ENCODE results near the gene PRR15. TPM values are rescaled to one million over a fixed set of nuclear protein-coding genes. Genes with fewer than 3 reads are reported as not detected.

Gene PRR15
- total RNA-seq, 1 experiment from 2014 or later, result 2.9 TPM

- TF ChIP-seq JUND (IDR thresholded peaks at IDR 0.05) (no peak), REST (IDR thresholded peaks at IDR 0.05; ENCODE audit: low read depth) (no peak), SIN3A (IDR thresholded peaks at IDR 0.05; ENCODE audit: low read depth) (no peak), SRF (IDR thresholded peaks at IDR 0.05; ENCODE audit: low read depth) (no peak), SP1 (IDR thresholded peaks at IDR 0.05; ENCODE audit: low read depth) (no peak), ZBTB33 (IDR thresholded peaks at IDR 0.05; ENCODE audit: extremely low read depth, insufficient replicate concordance, low read length) (no peak), TCF7L2 (IDR thresholded peaks at IDR 0.05; ENCODE audit: borderline replicate concordance, extremely low read depth, insufficient read depth, insufficient read length) (no peak), POLR2A (IDR thresholded peaks at IDR 0.05; ENCODE audit: borderline replicate concordance, extremely low read depth, insufficient read depth, insufficient read length) (no peak), ZNF274 (IDR thresholded peaks at IDR 0.05; ENCODE audit: low read depth, low read length) (no peak), ATF3 (IDR thresholded peaks at IDR 0.05) (no peak), CBX3 (IDR thresholded peaks at IDR 0.05; ENCODE audit: low read depth) (no peak), EZH2 (IDR thresholded peaks at IDR 0.05) (no peak), ELF1 (IDR thresholded peaks at IDR 0.05; ENCODE audit: borderline replicate concordance, low read depth) (no peak), FOSL1 (IDR thresholded peaks at IDR 0.05; ENCODE audit: low read depth) (no peak), CTCF (IDR thresholded peaks at IDR 0.05 in 2 of 3, conservative IDR thresholded peaks at IDR 0.05 in 1 of 3; ENCODE audit: borderline replicate concordance in 1 of 3, insufficient read depth in 1 of 3, low read depth in 2 of 3, low read length in 2 of 3) (no peak), CEBPB (IDR thresholded peaks at IDR 0.05; ENCODE audit: low read depth) (no peak), YY1 (IDR thresholded peaks at IDR 0.05; ENCODE audit: extremely low read depth, insufficient replicate concordance, low read depth, low read length) (no peak), RAD21 (IDR thresholded peaks at IDR 0.05; ENCODE audit: low read depth) (no peak), ZFX (IDR thresholded peaks at IDR 0.05) (no peak)
- ATAC-seq, result no peak
- DNase-seq (ENCODE audit: low read depth, low spot score), result no peak
- no peaks in the 10 kb centered on the region for H3K27me3 ChIP-seq (ENCODE audit: insufficient read depth, low read length)
- CTCF ChIA-PET, result no interaction called here
- no peaks in the 10 kb centered on the region for H3K9me2 ChIP-seq (ENCODE audit: insufficient read depth)
- H3K4me3 ChIP-seq (replicated peaks in 1 of 2; ENCODE audit: low read depth in 1 of 2, low read length in 2 of 2), result no peak overlapping the region
- H3K4me1 ChIP-seq (ENCODE audit: control insufficient read depth in 1 of 2, insufficient read depth in 2 of 2, low read length in 2 of 2), result peaks cover 9 to 15% of the 10 kb centered on the region in 2 experiments
- no peak overlapping the region for H3K4me2 ChIP-seq (ENCODE audit: low read length)
- H3K9me3 ChIP-seq (ENCODE audit: control insufficient read depth in 1 of 2, insufficient read depth in 1 of 2, low read depth in 1 of 2, low read length in 2 of 2), result no peaks in the 10 kb centered on the region
- no peak overlapping the region for H3K9ac ChIP-seq (ENCODE audit: low read length)
- H3K79me2 ChIP-seq (ENCODE audit: insufficient read depth, low read length), result no peaks in the 10 kb centered on the region
- H3K27ac ChIP-seq (ENCODE audit: low read depth, low read length), result no peak overlapping the region
- BruUV-seq (replicated peaks), result no TSS peak
- no peak overlapping the region for H2AFZ ChIP-seq (ENCODE audit: low read depth, low read length, poor library complexity, severe bottlenecking)
- no peaks in the 10 kb centered on the region for H4K20me1 ChIP-seq (ENCODE audit: insufficient read depth)
- no peaks in the 10 kb centered on the region for H3K36me3 ChIP-seq (ENCODE audit: control insufficient read depth in 1 of 2, insufficient read depth in 2 of 2, low read length in 2 of 2)
- POLR2A ChIA-PET, result no interaction called here
- intact Hi-C loops (cut with micrococcal nuclease), result no loop called here
- RAD21 ChIA-PET (ENCODE audit: low non-redundant PET in 1 of 2, low total read pairs in 2 of 2, uncharacterized antibody in 2 of 2, unreplicated experiment in 2 of 2), result no interaction called here
These were observed 40.4 kb downstream of the PRR15 start for GRCh38 chr7:29604052-29604451.
